ENCODE data around the gene LRRC26. TPM values are rescaled to one million over a fixed set of nuclear protein-coding genes. Genes with fewer than 3 reads are reported as not detected.

The LRRC26 gene
- polyA plus RNA-seq, 1 donor (not counting 4 experiments of a cell fraction or from before 2014, with no cell fraction given) = not detected

GRCh38 chr9:137148242-137148641 lies 21.6 kb downstream of the LRRC26 start:
- no peak overlapping the region for H3K27ac ChIP-seq (ENCODE audit: control insufficient read depth, insufficient read depth, low read length)
- DNase-seq (ENCODE audit: low read depth, low spot score) (no peak), FAIRE-seq (no peak)
- H3K79me2 ChIP-seq (ENCODE audit: control insufficient read depth, insufficient read depth, low read length) = no peaks in the 10 kb centered on the region
- no peaks in the 10 kb centered on the region for H3K4me1 ChIP-seq (ENCODE audit: control insufficient read depth, extremely low read depth, insufficient read depth, low read length)
- no peak overlapping the region for H3K4me2 ChIP-seq (ENCODE audit: control insufficient read depth, extremely low read depth, insufficient read depth, low read depth, low read length)
- TF ChIP-seq CTCF (optimal IDR thresholded peaks at IDR 0.05 in 1 of 3, IDR thresholded peaks at IDR 0.05 in 1 of 3, conservative IDR thresholded peaks at IDR 0.05 in 1 of 3; ENCODE audit: extremely low read depth in 1 of 3, insufficient read depth in 2 of 3, low read length in 3 of 3) = no peak
- no peak for TF ChIP-seq EZH2 (IDR thresholded peaks at IDR 0.05; ENCODE audit: low read length)
- H2AFZ ChIP-seq (ENCODE audit: control insufficient read depth, low read length) = no peak overlapping the region
- H3K36me3 ChIP-seq (ENCODE audit: control insufficient read depth in 2 of 2, extremely low read depth in 1 of 2, insufficient read depth in 2 of 2, low read length in 2 of 2) = no peaks in the 10 kb centered on the region
- H3K27me3 ChIP-seq (ENCODE audit: control insufficient read depth, extremely low read depth, insufficient read depth, low read length) = peaks cover 10% of the 10 kb centered on the region
- no peaks in the 10 kb centered on the region for H3K9me3 ChIP-seq (ENCODE audit: control insufficient read depth, low read depth, low read length)
- H4K20me1 ChIP-seq (ENCODE audit: control insufficient read depth, extremely low read depth, insufficient read depth, low read length) = no peaks in the 10 kb centered on the region
- no peak overlapping the region for H3K4me3 ChIP-seq (ENCODE audit: control insufficient read depth in 2 of 3, extremely low read depth in 1 of 3, insufficient read depth in 2 of 3, low read depth in 1 of 3, low read length in 3 of 3)
- dilution Hi-C loops (cut with MboI; ENCODE audit: extremely low pct_ligation_motif_present, low sequenced_read_pairs) = no loop called here
- H3K9ac ChIP-seq (ENCODE audit: control insufficient read depth, extremely low read depth, insufficient read depth, low read length) = no peak overlapping the region
- H3K9me1 ChIP-seq (ENCODE audit: control insufficient read depth, extremely low read depth, insufficient read depth, low read length) = no peaks in the 10 kb centered on the region

- TF ChIP-seq EZH2 (IDR thresholded peaks at IDR 0.05; ENCODE audit: low read length) (no peak), CTCF (optimal IDR thresholded peaks at IDR 0.05 in 1 of 3, IDR thresholded peaks at IDR 0.05 in 1 of 3, conservative IDR thresholded peaks at IDR 0.05 in 1 of 3; ENCODE audit: extremely low read depth in 1 of 3, insufficient read depth in 2 of 3, low read length in 3 of 3) (no peak)
- Histone ChIP-seq H3K36me3 (ENCODE audit: control insufficient read depth in 2 of 2, extremely low read depth in 1 of 2, insufficient read depth in 2 of 2, low read length in 2 of 2) (no peaks in the 10 kb centered on the region), H3K4me2 (ENCODE audit: control insufficient read depth, extremely low read depth, insufficient read depth, low read depth, low read length) (no peak overlapping the region), H3K9me1 (ENCODE audit: control insufficient read depth, extremely low read depth, insufficient read depth, low read length) (no peaks in the 10 kb centered on the region), H3K79me2 (ENCODE audit: control insufficient read depth, insufficient read depth, low read length) (no peaks in the 10 kb centered on the region), H3K27ac (ENCODE audit: control insufficient read depth, insufficient read depth, low read length) (no peak overlapping the region), H3K9ac (ENCODE audit: control insufficient read depth, extremely low read depth, insufficient read depth, low read length) (no peak overlapping the region), H3K27me3 (ENCODE audit: control insufficient read depth, extremely low read depth, insufficient read depth, low read length) (peaks cover 10% of the 10 kb centered on the region), H3K4me1 (ENCODE audit: control insufficient read depth, extremely low read depth, insufficient read depth, low read length) (no peaks in the 10 kb centered on the region), H2AFZ (ENCODE audit: control insufficient read depth, low read length) (no peak overlapping the region), H3K9me3 (ENCODE audit: control insufficient read depth, low read depth, low read length) (no peaks in the 10 kb centered on the region), H3K4me3 (ENCODE audit: control insufficient read depth in 2 of 3, extremely low read depth in 1 of 3, insufficient read depth in 2 of 3, low read depth in 1 of 3, low read length in 3 of 3) (no peak overlapping the region), H4K20me1 (ENCODE audit: control insufficient read depth, extremely low read depth, insufficient read depth, low read length) (no peaks in the 10 kb centered on the region)
- dilution Hi-C loops (cut with MboI; ENCODE audit: extremely low pct_ligation_motif_present, low sequenced_read_pairs) = no loop called here
- FAIRE-seq (no peak), DNase-seq (ENCODE audit: low read depth, low spot score) (no peak)
Measured at GRCh38 chr9:137147793-137148160, 22.1 kb downstream of the LRRC26 start.

Measured in keratinocyte (primary cell).